Activated T-cell treated with anti-CD3 and anti-CD28 coated beads for 48 hours (primary cell): Measurements from ENCODE around the gene FLT1.

Source experiments
- DNase-seq: peaks from one replicate; pipeline ENCODE4 v3.0.0-alpha.2; 2020; ENCODE audit warnings: low read depth

FLT1 gene

GRCh38 chr13:28455580-28456194 is 39.2 kb downstream of the FLT1 start:
- no peak for DNase-seq

GRCh38 chr13:28452755-28453154 is 42.2 kb downstream of the FLT1 start:
- no peak for DNase-seq

GRCh38 chr13:28451482-28452217 is 43.3 kb downstream of the FLT1 start:
- no peak for DNase-seq

- no peak for DNase-seq
Observed at GRCh38 chr13:28449826-28450773, 44.8 kb downstream of the FLT1 start.

GRCh38 chr13:28448651-28449358 is 46.1 kb downstream of the FLT1 start:
- DNase-seq = no peak

GRCh38 chr13:28447989-28448388 is 46.9 kb downstream of the FLT1 start:
- DNase-seq = no peak

GRCh38 chr13:28447206-28447605 is 47.7 kb downstream of the FLT1 start:
- no peak for DNase-seq

- no peak for DNase-seq
Observed at GRCh38 chr13:28442839-28443238, 52.1 kb downstream of the FLT1 start.

- DNase-seq = no peak
Observed at GRCh38 chr13:28441529-28441928, 53.4 kb downstream of the FLT1 start.

GRCh38 chr13:28440774-28441504 is 54.0 kb downstream of the FLT1 start:
- DNase-seq = no peak

- no peak for DNase-seq
Observed at GRCh38 chr13:28438598-28439334, 56.2 kb downstream of the FLT1 start.

- DNase-seq = no peak
Observed at GRCh38 chr13:28438067-28438466, 56.9 kb downstream of the FLT1 start.

GRCh38 chr13:28435917-28436316 is 59.0 kb downstream of the FLT1 start:
- no peak for DNase-seq

GRCh38 chr13:28434926-28435325 is 60.0 kb downstream of the FLT1 start:
- no peak for DNase-seq

- no peak for DNase-seq
Observed at GRCh38 chr13:28432816-28433560, 61.9 kb downstream of the FLT1 start.

GRCh38 chr13:28429685-28430290 is 65.1 kb downstream of the FLT1 start:
- DNase-seq = no peak

GRCh38 chr13:28429096-28429495 is 65.8 kb downstream of the FLT1 start:
- DNase-seq = no peak

- DNase-seq = no peak
Observed at GRCh38 chr13:28426381-28426780, 68.5 kb downstream of the FLT1 start.

GRCh38 chr13:28425793-28426192 is 69.1 kb downstream of the FLT1 start:
- DNase-seq = no peak

GRCh38 chr13:28424541-28424940 is 70.4 kb downstream of the FLT1 start:
- no peak for DNase-seq
